NCI-H146 treated with DMSO at 0.1 percent for 48 hours (cell line): ENCODE data around the gene HNF1B.

Source experiments
- DNase-seq: peaks from one replicate; lab custom pipeline; 2025; ENCODE audit not compliant: unreplicated experiment; lab: John Stamatoyannopoulos, UW

Gene HNF1B

GRCh38 chr17:37737081-37737480 lies 7.8 kb downstream of the HNF1B start:
- DNase-seq = no peak

- DNase-seq = no peak
Observed at GRCh38 chr17:37736428-37736827, 8.4 kb downstream of the HNF1B start.

GRCh38 chr17:37735165-37735564 lies 9.7 kb downstream of the HNF1B start:
- DNase-seq = no peak

GRCh38 chr17:37732316-37732715 lies 12.5 kb downstream of the HNF1B start:
- no peak for DNase-seq

- DNase-seq = no peak
Observed at GRCh38 chr17:37731056-37731455, 13.8 kb downstream of the HNF1B start.

- DNase-seq = no peak
Observed at GRCh38 chr17:37729905-37730304, 15.0 kb downstream of the HNF1B start.

GRCh38 chr17:37726891-37727675 lies 17.8 kb downstream of the HNF1B start:
- no peak for DNase-seq

- DNase-seq = no peak
Observed at GRCh38 chr17:37726248-37726647, 18.6 kb downstream of the HNF1B start.

- no peak for DNase-seq
Observed at GRCh38 chr17:37725601-37726146, 19.2 kb downstream of the HNF1B start.

- DNase-seq = no peak
Observed at GRCh38 chr17:37725021-37725595, 19.8 kb downstream of the HNF1B start.

- DNase-seq = no peak
Observed at GRCh38 chr17:37720989-37721388, 23.9 kb downstream of the HNF1B start.

GRCh38 chr17:37719866-37720265 lies 25.0 kb downstream of the HNF1B start:
- DNase-seq = no peak

- DNase-seq = no peak
Observed at GRCh38 chr17:37718324-37719048, 26.4 kb downstream of the HNF1B start.

GRCh38 chr17:37717627-37718323 lies 27.1 kb downstream of the HNF1B start:
- no peak for DNase-seq

- no peak for DNase-seq
Observed at GRCh38 chr17:37714897-37715296, 30.0 kb downstream of the HNF1B start.

GRCh38 chr17:37713624-37714023 lies 31.2 kb downstream of the HNF1B start:
- no peak for DNase-seq

- no peak for DNase-seq
Observed at GRCh38 chr17:37713028-37713431, 31.8 kb downstream of the HNF1B start.

- DNase-seq = no peak
Observed at GRCh38 chr17:37711113-37711512, 33.7 kb downstream of the HNF1B start.

GRCh38 chr17:37710344-37710886 lies 34.4 kb downstream of the HNF1B start:
- peak; percentile 65 for DNase-seq

GRCh38 chr17:37708616-37709212 lies 36.1 kb downstream of the HNF1B start:
- no peak for DNase-seq
